Lung (tissue), 12 donors: Measurements from ENCODE around the gene ATP5ME. TPM values are rescaled to one million over a fixed set of nuclear protein-coding genes. Genes with fewer than 3 reads are reported as not detected.

ENCODE experiments used
- ATAC-seq: fragments of 200-7000 bp; cut with Tn5 transposase; one replicate; pipeline ENCODE4 v1.9.1; 2020; ENCODE audit warnings: moderate number of reproducible peaks; ENCODE audit not compliant: insufficient read depth, low FRiP score
- DNase-seq, 3 donors: peaks; one replicate each; pipeline ENCODE4 v3.0.0-alpha.2; 2013 to 2017
- H3K27ac ChIP-seq, 2 donors: one replicate each; pipeline ENCODE4 v1.5.1; 2013; ENCODE audit warnings: mild to moderate bottlenecking in 2 of 2, moderate library complexity in 2 of 2, control low read depth in 1 of 2, inconsistent platforms in 1 of 2, low read depth in 1 of 2, low read length in 1 of 2
- H3K27me3 ChIP-seq, 3 donors: one replicate each; pipeline ENCODE4 v1.5.1; 2013; ENCODE audit warnings: low read length in 2 of 3; ENCODE audit not compliant: control insufficient read depth in 3 of 3, insufficient read depth in 3 of 3
- H3K36me3 ChIP-seq, 4 donors: one replicate each; pipeline ENCODE4 v1.5.1; 2013; ENCODE audit warnings: low read length in 4 of 4, mild to moderate bottlenecking in 1 of 4, moderate library complexity in 1 of 4; ENCODE audit not compliant: control insufficient read depth in 4 of 4, insufficient read depth in 4 of 4
- H3K4me1 ChIP-seq, 5 donors: one replicate each; pipeline ENCODE4 v1.5.1; 2013; ENCODE audit warnings: low read length in 5 of 5, mild to moderate bottlenecking in 2 of 5, moderate library complexity in 1 of 5; ENCODE audit not compliant: control insufficient read depth in 5 of 5, insufficient read depth in 5 of 5
- H3K4me3 ChIP-seq: one replicate; pipeline ENCODE4 v1.5.1; 2013; ENCODE audit warnings: mild to moderate bottlenecking, control low read depth, moderate library complexity
- H3K9ac ChIP-seq, 2 donors: one replicate each; pipeline ENCODE4 v1.5.1; 2013; ENCODE audit warnings: low read length in 2 of 2, control low read depth in 1 of 2; ENCODE audit not compliant: insufficient read depth in 1 of 2
- H3K9me3 ChIP-seq, 4 donors: one replicate each; pipeline ENCODE4 v1.5.1; 2013; ENCODE audit warnings: low read length in 3 of 4, mild to moderate bottlenecking in 1 of 4, moderate library complexity in 1 of 4; ENCODE audit not compliant: control insufficient read depth in 4 of 4, insufficient read depth in 3 of 4
- CTCF ChIP-seq: IDR thresholded peaks from 2 replicates; pipeline ENCODE4 v1.5.1; 2012; ENCODE audit warnings: mild to moderate bottlenecking; ENCODE audit errors: control extremely low read depth, extremely low read depth
- WGBS, 2 donors: extraction: QIAGEN DNeasy Blood & Tissue Kit; methylation state at CpG; one replicate each; pipeline ENCODE4 v1.1.7; 2013; 5-methylcytosine and 5-hydroxymethylcytosine counted together
- polyA plus RNA-seq, 2 donors: library from polyadenylated mRNA; stranded (reverse); fragments of 200-250 nt; gene quantifications; one replicate each; pipeline ENCODE4 v1.2.1, GENCODE V29; 2013
- total RNA-seq, 2 donors: library from RNA; depleted of rRNA in 1 of 2; stranded (reverse); fragments of >200 nt in 1 of 2; gene quantifications; one replicate each; pipeline ENCODE4 v1.2.1, GENCODE V29; 2014 to 2021
- donor health status: control.
- donor health status: control.
- donor health status: Bipolar disorder and iron deficiency.
- donor health status: healthy.
- donor health status: DM: yes; HTN: yes; CAD: no.

The ATP5ME gene
- total and polyA plus RNA-seq, 4 donors: 161 to 997 (median 262) TPM

GRCh38 chr4:632196-632790 lies 41.8 kb downstream of the ATP5ME start:
- 91 to 95% methylated on average over 16 of the region's 16 CpGs for WGBS, 2 donors
- DNase-seq: no peak
- no peak for ATAC-seq
- Histone ChIP-seq H3K9ac (no peak overlapping the region), H3K36me3 (no peaks in the 10 kb centered on the region), H3K9me3 (peaks cover 0 to 16% (median 3%) of the 10 kb centered on the region in 4 donors), H3K4me3 (no peak overlapping the region), H3K27me3 (peaks cover 0 to 5% (median 3%) of the 10 kb centered on the region in 3 donors), H3K4me1 (no peaks in the 10 kb centered on the region), H3K27ac (no peak overlapping the region)
- no peak for TF ChIP-seq CTCF

GRCh38 chr4:630656-631055 lies 43.4 kb downstream of the ATP5ME start:
- Histone ChIP-seq H3K4me3 (no peak overlapping the region), H3K27ac (no peak overlapping the region), H3K36me3 (no peaks in the 10 kb centered on the region), H3K4me1 (no peaks in the 10 kb centered on the region), H3K27me3 (peaks cover 0 to 3% (median 3%) of the 10 kb centered on the region in 3 donors), H3K9ac (no peak overlapping the region), H3K9me3 (peaks cover 0 to 16% (median 3%) of the 10 kb centered on the region in 4 donors)
- 72 to 80% methylated on average over 9 of the region's 9 CpGs for WGBS, 2 donors
- ATAC-seq: no peak
- no peak for TF ChIP-seq CTCF
- DNase-seq: no peak

- H3K36me3 ChIP-seq: no peaks in the 10 kb centered on the region
- no peak for TF ChIP-seq CTCF
- no peak overlapping the region for H3K4me3 ChIP-seq
- H3K4me1 ChIP-seq: no peaks in the 10 kb centered on the region
- 54 to 65% methylated on average over 20 of the region's 20 CpGs for WGBS, 2 donors
- ATAC-seq (no peak), DNase-seq (no peak)
- peaks cover 0 to 3% (median 0%) of the 10 kb centered on the region in 3 donors for H3K27me3 ChIP-seq
- H3K9ac ChIP-seq: no peak overlapping the region
- H3K9me3 ChIP-seq: peaks cover 0 to 14% (median 3%) of the 10 kb centered on the region in 4 donors
- no peak overlapping the region for H3K27ac ChIP-seq
These were observed 44.0 kb downstream of the ATP5ME start for GRCh38 chr4:629915-630641.

GRCh38 chr4:629636-629914 lies 44.5 kb downstream of the ATP5ME start:
- peaks cover 0 to 14% (median 3%) of the 10 kb centered on the region in 4 donors for H3K9me3 ChIP-seq

More at GRCh38 chr4:629636-629914, 44.5 kb downstream of the ATP5ME start:
- H3K36me3 ChIP-seq: no peaks in the 10 kb centered on the region
- DNase-seq: no peak
- H3K27me3 ChIP-seq: peaks cover 0 to 3% (median 0%) of the 10 kb centered on the region in 3 donors
- no peak overlapping the region for H3K9ac ChIP-seq
- WGBS, 2 donors: 86 to 89% methylated on average over 9 of the region's 9 CpGs
- no peak overlapping the region for H3K27ac ChIP-seq
- H3K4me1 ChIP-seq: no peaks in the 10 kb centered on the region
- no peak for TF ChIP-seq CTCF
- no peak for ATAC-seq
- H3K4me3 ChIP-seq: no peak overlapping the region
